ENCODE data around the gene PYGO1.

GRCh38 chr15:55573224-55573623, 14.9 kb downstream of the PYGO1 start:
- TF ChIP-seq EZH2 (IDR thresholded peaks at IDR 0.05) = no peak
- no peak for TF ChIP-seq FOXP2 (optimal IDR thresholded peaks at IDR 0.05; ENCODE audit: control extremely low read depth, extremely low read length, insufficient read depth)
- TF ChIP-seq POLR2AphosphoS5 (IDR thresholded peaks at IDR 0.05; ENCODE audit: borderline replicate concordance, low read depth, low read length) = no peak
